GM18861 (cell line): ENCODE measurements around the gene TMEM88.
"Not testable (repeated sequence)": the region's sequence is repeated elsewhere in the genome, so short reads cannot be mapped to it uniquely, and the experiment has no call there.

Source experiments
- ATAC-seq: cut with Tn5 transposase; IDR thresholded peaks from one replicate; pipeline ENCODE4 v1.9.1; 2021; ENCODE audit not compliant: unreplicated experiment

Gene TMEM88

DNA sequence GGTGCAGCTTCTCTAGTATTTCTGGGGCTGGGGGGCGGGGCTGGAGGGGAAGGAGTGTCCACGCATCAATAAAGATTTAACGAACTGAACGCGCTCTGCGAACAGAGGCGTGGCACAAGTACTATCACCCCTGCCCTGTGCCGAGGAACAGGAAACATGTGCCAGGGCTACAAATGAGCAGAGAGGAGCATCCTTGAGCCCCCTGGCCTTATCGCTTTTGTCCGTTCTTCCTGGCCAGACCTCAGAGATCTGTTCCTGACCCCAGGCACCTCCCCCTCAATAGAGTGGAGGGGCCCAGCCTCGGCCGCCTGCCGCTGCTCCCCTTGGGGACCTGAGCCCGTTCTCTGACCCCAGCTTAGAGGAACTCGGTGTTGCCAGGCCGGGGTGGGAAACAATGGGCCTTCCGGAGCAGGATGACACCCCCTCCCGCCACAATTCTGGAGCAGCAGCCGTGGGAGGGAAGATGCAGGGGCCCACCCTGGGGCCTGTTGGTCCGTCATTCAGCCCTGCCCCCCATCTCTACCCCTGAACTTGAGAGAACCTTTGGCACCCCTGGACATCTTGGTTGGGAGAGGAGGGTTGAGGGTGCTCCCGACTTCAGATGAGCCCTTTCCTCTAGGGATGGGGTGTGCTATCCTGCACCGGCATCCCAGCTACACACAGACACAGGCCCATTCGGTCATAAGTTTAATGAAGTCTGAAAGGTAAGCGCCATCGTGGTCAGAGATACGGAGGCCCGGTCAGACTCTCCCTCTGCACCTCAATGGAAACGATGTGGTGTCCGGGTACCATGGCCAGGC lies 1.3 kb downstream of the TMEM88 start:
- no peak for ATAC-seq

DNA sequence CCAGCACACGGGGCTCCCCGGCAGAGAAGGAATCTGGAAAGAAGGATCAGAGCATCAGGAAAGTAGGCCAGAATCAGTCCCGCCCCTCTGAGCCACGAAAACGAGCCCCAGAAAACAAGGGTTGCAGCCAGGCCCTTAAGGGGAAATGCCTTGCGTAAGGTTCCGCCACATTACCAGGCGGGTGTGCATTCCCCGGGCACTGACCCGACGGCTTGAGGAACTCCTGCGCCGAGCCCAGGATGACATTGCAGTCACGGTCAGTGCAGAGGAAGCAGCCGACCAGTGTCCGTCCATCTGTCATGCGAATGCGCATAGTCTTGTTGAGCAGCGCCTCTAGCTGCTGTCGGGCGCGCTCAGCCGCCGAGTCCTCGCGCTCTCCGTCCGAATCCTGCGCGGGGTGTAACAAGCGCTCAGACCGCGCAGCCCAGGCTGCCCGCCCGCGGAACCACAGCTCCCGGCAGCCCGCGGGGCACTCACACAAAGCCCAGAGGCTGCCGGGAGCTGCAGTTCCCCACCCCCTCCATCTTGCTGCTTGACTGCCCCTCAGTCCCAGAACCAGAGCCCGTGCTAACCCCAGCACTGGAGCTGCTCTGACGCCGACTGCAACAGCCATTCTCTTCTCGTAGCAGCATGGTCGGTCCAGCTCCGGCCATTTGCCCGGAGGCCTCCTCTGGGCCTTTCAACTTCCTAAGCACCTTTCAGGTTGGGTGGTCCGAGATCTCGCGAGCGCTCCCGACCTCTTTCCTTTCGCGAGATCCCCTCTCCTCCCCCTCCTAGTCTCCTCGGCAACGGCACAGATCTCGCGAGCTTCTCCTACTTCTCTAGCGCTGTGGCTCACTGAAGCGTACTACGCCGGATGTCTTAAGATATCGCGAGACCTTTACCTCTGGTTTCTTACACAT lies 2.2 kb downstream of the TMEM88 start, which contains the start of gene NAA38:
Gene NAA38 (minus strand): TSS at position 749 of the 902 bp plus-strand sequence. CDS start 96 bp downstream, at position 653.
- ATAC-seq: peak; percentile 65

DNA sequence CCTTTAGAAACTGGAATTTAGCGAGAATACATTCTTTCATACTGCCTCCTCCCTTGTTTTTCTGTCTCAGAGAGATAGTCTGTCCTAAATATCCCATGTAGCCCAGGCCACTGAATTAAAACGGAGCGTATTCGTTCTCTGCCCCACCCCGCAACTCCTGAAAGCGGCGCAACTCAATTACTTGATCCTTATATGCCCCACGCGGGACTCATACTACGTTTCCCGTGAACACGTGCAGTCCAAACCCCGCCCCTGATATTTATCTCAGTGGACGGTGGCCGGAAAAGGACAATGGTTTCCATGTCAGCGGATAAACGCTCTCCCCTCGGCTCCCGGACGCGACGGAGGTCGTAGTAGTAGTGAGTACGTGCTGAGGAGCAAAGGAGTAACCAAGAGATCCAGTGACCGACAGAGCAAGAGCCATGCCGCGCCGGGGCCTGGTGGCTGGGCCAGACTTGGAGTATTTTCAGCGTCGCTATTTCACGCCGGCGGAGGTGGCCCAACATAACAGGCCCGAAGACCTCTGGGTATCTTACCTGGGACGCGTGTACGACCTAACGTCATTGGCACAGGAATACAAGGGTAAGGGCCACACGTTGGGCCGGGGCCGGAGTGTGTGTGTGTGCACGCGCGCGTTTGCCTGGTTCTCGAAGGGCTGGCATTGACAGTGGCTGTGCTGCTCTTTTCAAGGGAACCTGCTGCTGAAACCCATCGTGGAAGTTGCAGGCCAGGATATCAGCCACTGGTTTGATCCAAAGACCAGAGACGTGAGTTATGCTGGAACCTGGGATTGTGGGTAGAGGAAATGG lies 3.1 kb downstream of the TMEM88 start, which contains the start of gene CYB5D1:
Gene CYB5D1 (plus strand): TSS at position 291 of the 809 bp plus-strand sequence. CDS start 132 bp downstream, at position 423.
- peak; percentile 29 for ATAC-seq

DNA sequence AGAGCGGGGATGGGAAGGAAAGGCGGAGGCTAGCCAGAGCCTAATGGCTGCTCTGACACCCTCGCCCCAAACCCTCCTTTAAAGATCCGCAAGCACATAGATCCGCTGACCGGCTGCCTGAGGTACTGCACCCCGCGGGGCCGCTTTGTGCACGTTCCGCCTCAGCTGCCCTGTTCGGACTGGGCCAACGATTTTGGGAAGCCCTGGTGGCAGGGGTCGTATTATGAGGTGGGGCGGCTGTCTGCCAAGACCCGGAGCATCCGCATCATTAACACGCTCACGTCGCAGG lies 3.6 kb downstream of the TMEM88 start:
- no peak for ATAC-seq

DNA sequence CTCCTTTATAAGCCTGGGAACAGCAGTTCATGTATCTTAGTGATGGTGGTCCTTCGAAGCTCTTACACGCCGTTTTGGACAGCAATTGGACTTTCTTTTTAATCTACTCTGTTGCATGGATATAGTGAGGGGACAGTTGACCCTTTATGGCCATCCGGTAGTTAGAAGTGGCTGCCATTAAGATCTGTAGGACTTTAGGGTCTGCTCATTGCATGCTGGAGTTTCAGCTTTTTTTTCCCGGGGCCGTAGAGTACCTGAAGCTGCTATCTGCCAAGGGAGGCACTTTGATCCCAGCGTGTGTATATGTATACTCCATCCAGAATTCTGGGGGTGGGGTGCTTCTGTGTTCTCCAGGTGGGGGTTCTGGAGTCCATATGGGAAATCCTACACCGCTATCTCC lies 4.2 kb downstream of the TMEM88 start:
- ATAC-seq: no peak

DNA sequence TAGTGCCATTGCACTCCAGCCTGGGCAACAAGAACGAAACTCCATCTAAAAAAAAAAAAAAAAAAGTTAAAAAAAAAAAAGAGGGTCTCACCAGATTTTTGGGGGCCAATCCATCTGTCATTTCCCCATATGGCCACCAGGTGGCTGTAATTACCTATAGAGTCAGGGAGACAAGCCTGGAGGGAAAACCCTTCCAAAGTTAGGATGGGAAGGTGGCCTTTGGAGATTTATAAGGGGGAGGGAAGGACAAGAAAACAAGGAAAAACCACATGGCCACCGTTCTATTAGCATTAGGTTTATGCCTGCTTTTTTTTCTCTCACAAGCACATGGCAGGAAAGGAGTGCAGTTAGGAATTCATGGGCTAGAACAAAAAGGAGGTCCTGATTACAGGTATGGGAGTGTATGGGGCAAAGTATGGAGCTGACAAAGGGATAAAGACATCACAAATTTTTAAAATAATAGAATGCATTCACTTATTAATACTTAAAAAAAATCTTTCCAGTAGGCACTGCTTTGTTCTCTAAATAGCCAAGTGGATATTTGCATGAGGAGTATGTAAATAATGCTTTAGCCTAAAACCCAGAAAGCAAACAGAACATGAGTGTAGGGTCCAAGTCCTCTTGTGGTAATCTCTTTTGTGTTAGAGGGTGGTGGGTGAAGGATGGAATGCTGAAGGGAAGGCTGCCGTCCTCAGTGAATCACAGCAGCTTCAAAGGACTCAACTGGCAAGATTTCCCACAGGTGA lies 8.0 kb downstream of the TMEM88 start:
- no peak for ATAC-seq

DNA sequence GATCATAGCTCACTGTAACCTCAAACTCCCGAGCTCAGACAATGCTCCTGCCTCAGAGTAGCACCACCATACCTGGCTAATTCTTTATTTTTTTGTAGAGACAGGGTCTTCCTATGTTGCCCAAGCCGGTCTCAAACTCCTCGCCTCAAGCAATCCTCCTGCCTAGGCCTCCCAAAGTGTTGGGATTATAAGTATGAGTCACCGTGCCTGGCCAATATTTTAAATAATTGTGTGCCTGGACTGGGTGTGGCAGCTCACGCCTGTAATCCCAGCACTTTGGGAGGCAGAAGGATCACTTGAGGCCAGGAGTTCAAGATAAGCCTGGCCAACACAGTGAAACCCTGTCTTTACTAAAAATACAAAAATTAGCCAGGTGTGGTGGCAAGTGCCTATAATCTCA lies 9.5 kb downstream of the TMEM88 start:
- ATAC-seq: not testable (repeated sequence)

DNA sequence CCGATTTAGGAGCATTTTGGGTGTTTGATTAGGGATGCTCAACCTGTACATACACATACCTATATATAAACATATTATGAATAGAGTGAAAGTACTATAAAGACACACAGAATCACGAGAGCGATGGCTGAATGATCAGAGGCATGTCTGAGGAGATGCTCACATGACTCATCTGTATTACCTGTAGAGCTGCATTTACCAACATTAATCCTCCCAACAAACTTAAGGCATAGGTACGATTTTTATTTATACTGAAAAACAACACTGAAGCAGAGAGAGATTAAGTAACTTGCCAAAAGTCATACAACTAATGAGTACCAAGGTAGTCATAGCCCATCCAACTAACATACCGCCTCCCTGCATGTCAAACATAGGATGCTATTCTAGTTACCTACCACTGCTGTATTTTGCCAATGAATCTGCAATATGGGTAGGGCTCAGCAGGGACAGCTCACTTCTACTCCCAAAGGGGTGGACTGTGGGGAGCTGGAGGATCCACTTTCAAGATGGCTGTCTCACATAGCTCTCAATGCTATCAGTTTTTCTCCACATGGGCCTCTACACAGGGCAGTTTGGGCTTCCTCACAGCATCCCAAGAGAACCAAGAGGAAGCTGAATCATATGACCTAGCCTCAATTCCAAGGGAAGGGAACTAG lies 10.3 kb downstream of the TMEM88 start:
- no peak for ATAC-seq

DNA sequence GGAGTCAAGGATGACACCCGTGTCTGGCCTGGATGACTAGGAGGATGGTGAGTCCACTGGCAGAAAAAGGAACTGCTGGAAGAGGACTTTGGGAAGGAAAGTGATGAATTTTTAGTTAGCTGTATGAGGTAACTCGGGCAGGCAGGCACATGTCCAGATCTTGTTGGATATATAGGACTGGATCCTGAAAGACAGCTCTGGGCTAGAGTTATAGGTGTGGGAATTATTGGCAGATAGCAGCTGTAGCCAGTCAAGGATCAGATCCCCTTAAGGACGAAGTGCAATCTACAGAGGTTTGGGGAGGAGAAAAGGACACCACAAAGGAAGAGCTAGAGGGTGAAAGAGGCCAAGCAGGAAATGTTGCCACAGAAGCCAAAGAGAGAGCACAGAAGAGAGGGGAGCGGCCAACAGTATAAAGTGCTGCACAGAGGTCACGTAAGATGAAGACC lies 13.0 kb downstream of the TMEM88 start:
- ATAC-seq: no peak

DNA sequence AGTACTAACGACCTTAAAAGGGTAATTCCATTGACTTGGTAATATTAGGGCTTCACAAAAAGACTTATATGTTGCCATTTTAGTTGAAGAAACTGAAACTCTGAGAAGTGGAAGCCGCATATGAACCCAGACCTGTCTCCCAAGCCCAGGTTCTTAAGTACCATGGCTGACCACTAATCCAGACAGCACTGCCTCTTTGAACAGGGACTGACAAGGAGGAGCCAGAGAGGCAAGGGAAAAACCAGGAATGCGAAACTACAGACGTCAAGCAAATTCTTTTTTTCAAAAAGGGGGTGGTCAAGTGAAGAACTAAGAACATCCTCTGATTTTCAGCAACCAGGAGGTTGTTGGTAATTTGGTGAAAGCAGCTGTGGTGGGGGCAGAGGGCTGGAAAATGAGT lies 18.2 kb downstream of the TMEM88 start:
- ATAC-seq: no peak

DNA sequence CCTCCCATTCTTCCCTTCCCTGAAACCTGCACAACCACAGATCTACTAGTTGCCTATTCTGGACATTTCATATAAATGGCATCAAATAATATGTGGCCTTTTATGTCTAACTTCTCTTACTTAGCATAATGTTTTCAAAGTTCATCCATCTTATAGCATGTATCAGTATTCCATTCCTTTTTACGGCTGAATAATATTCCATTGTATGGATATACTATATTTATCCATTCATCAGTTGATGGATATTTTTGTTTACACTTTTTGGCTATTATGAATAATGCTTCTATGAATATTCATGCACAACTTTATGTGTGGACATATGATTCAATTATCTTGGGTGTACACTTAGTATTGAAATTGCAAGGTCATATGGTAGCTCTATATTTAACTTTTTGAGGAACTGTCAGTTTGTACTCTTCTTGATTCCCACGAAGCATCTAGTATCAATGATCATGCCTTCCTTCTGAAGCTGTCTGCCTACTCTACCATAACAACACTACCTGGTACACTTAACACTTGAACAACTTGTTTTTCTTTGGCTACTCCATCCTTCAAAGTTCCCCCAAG lies 21.0 kb downstream of the TMEM88 start:
- ATAC-seq: no peak

DNA sequence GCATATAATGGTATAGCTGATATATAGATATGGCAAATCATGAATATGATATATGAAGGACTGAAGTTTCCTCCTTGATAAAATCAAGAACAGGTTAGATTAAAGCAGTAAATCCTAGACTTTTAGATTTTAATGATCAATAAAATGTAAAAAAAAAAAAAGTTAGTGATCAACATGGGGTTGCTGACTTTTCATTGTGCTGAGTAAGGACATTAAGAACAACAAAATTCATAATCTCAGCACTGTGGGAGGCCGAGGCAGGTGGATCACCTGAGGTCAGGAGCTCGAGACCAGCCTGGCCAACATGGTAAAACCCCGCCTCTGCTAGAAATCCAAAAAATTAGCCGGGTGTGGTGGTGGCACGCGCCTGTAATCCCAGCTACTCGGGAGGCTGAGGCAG lies 23.4 kb downstream of the TMEM88 start:
- ATAC-seq: no peak

DNA sequence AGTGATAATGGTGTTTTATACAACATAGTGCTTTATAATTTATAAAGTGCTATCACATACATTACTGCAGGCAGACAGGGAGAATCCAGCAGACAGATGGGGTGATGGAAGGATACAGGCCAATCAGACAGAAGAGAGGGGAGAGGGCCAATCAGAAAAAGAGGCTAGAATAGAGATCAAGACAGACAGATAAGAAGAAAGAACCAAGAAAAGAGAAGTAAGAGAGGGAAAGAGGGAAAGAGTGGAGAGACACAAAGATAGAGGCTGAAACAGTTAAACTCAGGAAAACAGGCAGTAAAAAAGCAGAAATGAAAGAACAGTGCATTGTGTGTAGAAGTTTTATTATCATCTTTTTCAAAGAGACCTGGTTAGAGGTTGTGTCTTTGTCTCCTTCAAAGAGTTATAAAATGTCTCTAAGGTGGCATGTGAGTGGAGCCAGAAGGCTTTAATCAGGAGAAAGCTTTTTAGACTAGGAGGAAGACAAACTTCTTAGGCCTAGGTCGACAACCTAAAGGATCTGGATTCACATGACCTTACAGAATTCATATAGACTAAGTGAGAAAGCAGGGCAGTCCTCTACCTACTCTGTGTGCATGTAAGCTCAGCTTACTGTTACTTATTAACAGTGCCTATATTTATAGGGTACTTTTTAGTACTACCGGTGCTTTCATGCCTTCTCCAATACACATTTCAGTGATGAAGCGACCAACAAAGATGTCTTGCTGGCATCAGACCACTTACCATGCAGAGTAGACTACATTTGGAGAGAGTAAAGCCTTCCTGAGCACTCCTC lies 25.4 kb downstream of the TMEM88 start:
- peak; percentile 43 for ATAC-seq

DNA sequence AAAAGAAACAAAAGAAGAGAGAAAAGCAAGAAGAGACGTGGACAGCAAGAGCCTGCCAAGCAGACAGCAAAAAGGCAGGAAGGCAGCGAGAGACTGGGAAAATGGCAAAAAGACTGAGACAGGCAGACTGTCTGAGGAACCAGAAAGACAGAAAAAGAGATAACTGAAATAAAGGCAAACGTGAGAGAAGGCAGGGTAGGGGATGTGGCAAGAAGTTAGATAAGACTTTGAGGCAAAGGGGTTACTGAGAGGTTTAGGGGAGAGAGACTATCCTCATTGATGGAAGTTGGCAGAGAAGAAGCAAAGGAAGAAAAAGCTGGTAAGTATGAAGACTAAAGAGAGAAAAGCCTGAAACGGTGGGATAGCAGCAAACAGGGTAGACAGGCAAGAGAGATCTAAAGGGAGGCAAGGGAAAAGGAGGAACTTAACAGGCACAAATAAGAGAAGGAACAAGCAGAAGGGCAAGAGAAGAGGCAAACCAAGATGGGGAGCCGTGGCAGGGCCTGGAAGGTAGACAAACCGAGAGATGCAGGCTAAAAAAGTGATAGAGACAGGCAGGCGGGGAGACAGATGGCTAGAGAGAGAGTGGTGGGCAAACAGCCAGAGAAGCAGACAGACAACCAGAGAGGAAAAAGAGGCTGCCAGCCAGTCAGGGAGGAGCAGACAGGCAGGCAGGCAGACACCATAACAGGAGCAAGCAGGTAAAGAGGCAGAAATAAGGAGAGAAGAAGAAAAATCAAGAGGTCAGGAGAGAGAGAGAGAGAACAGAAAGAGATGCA lies 26.6 kb downstream of the TMEM88 start:
- ATAC-seq: no peak

DNA sequence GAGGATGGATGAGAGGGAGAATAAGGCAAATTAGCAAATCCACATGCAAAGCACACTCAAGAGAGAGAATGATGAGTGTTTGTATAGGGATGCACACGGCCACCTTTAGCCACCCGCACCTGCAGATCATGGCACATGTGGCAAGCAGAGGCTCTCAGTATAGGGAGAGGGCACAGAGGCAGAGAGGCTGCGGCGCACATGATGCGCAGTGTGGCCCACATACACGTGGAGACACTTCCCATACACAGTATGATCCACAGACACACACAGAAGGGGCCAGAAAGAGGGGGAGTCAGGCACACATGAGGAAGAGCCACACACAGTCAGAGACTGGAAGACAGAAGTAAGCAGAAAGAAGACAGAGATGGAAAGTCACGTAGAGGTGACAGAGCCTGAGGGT lies 27.2 kb downstream of the TMEM88 start:
- ATAC-seq: no peak

DNA sequence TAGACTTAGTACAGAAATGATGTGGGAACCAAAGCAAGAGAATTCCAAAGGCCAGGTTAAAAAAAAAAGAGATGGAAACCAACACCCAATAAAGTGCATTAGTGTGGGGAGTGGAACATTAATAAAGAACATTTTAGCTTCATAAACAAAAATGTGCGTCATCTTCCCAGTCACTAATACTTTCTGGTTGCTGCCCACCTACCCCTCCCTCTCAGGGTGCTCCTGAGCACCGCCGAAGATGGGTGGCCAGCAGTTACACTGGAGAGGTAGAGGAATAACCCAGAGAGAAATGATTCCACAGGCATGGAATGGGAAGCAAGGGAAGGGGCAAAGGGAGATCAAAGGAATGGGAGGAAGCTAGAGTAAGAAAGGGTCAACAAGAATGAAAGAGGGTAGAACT lies 27.8 kb downstream of the TMEM88 start:
- no peak for ATAC-seq

DNA sequence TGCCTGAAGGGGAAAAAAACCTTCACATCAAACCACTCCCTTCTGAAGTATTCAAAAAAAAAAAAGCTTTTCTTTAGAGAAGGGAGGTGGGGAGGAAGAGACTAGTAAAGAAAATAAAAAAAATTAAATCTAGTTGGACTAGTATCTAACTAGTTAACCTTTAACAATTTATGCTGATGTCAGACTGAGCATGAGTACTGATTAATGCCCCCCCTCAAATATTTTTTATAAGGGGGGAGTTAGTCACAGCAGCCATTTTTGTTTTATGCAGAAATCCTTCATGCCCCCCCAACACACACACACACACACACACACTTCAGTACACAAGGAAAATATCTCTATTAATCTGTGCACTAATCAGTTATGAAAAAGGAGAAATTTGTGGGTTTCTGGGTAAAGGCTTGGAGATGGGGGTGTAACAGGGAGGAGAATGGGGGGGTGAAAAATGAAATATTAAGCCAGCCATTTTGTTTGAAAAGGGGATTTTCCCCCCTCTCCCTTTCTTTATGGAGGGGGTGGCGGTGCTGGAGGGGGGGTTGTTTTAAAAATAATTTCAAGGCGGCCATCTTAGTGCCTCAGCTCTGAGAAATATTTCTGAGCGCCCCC lies 29.0 kb downstream of the TMEM88 start:
- no peak for ATAC-seq
